Uterus (tissue), 4 donors: ENCODE measurements around the gene PPP1R3E. TPM values are rescaled to one million over a fixed set of nuclear protein-coding genes. Genes with fewer than 3 reads are reported as not detected.

ENCODE experiments used
- DNase-seq, 2 donors: peaks; one replicate each; pipeline ENCODE4 v3.0.0-alpha.2; 2019 to 2020
- H3K27ac ChIP-seq, 2 donors: fragments of 200-600 bp; sonication (generic); 1 replicate in 1 of 2; 2 replicates in 1 of 2; pipeline ENCODE4 v1.5.1; 2016 to 2018
- H3K27me3 ChIP-seq, 2 donors: fragments of 200-600 bp; sonication (generic); one replicate each; pipeline ENCODE4 v1.5.1; 2018 to 2019; ENCODE audit warnings: control low read depth in 1 of 2
- H3K36me3 ChIP-seq, 2 donors: fragments of 200-600 bp; sonication (generic); one replicate each; pipeline ENCODE4 v1.5.1; 2019; ENCODE audit warnings: control low read depth in 1 of 2
- H3K4me1 ChIP-seq, 2 donors: fragments of 200-600 bp; sonication (generic); one replicate each; pipeline ENCODE4 v1.5.1; 2018 to 2019; ENCODE audit warnings: control low read depth in 1 of 2
- H3K4me3 ChIP-seq, 2 donors: fragments of 200-600 bp; sonication (generic); 1 replicate in 1 of 2; 2 replicates in 1 of 2; pipeline ENCODE4 v1.5.1; 2018 to 2019; ENCODE audit warnings: mild to moderate bottlenecking in 1 of 2
- H3K9me3 ChIP-seq, 2 donors: fragments of 200-600 bp; sonication (generic); one replicate each; pipeline ENCODE4 v1.5.1; 2019; ENCODE audit warnings: control low read depth in 1 of 2
- POLR2A ChIP-seq, 2 donors: fragments of 450-650 bp; IDR thresholded peaks; one replicate each; pipeline ENCODE4 v1.6.1; 2016; ENCODE audit warnings: antibody characterized with exemption in 2 of 2, mild to moderate bottlenecking in 1 of 2, moderate library complexity in 1 of 2
- intact Hi-C: fragments of 100-400 bp; cut with DNase I; formaldehyde crosslinking; loops from one replicate; pipeline ENCODE4 v1.15.1; 2023; ENCODE audit warnings: low total_unique reads
- small RNA-seq: library from RNA; depleted of rRNA; stranded (forward); fragments of <200 nt; gene quantifications from one replicate; pipeline ENCODE3, GENCODE V24; 2016
- total RNA-seq, 4 donors: library from RNA; depleted of rRNA in 3 of 4; stranded (reverse); fragments of >200 nt in 3 of 4; gene quantifications; one replicate each; pipeline versions ENCODE4 v1.1.0 to v1.2.4, GENCODE V29; 2014 to 2023
- TF ChIP-seq, protein P1 (sequence below), 4 experiments: fragments of 200-600 bp in 2 of 4; fragments of 450-650 bp in 2 of 4; sonication (generic) in 2 of 4; IDR thresholded peaks; one replicate each; pipeline ENCODE4 v1.5.1; 2016 to 2019; ENCODE audit warnings: antibody characterized with exemption in 4 of 4, mild to moderate bottlenecking in 2 of 4, moderate library complexity in 1 of 4
- donor health status: DM: yes; HTN: yes; CAD: no.

The PPP1R3E gene
- total RNA-seq, 4 donors from 2014 or later, result 0.88 to 23.5 (median 6.5) TPM

DNA sequence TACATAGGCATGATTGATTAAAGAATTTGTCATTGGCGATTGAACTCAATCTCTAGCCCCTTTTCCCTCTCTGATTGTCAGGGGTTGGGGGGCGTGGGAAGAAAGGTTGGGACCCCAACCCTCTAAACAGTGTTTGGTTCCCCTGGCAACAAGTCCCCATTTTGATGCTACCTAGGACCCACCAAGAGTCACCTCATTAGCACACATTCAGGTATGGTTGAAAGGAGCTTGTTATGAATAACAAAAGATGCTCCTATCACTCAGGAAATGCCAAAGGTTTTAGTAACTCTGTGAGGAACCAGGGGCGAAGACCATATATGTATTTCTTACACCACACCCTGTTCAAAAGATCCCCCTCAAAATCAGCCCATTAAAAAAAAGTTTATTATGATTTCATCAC lies 50.7 kb downstream of the PPP1R3E start:
- Histone ChIP-seq H3K36me3 (no peaks in the 10 kb centered on the region), H3K27me3 (no peaks in the 10 kb centered on the region), H3K4me1 (no peaks in the 10 kb centered on the region), H3K9me3 (no peaks in the 10 kb centered on the region), H3K27ac (no peak overlapping the region), H3K4me3 (no peak overlapping the region)
- intact Hi-C loops, result no loop called here
- TF ChIP-seq, protein P1, sequence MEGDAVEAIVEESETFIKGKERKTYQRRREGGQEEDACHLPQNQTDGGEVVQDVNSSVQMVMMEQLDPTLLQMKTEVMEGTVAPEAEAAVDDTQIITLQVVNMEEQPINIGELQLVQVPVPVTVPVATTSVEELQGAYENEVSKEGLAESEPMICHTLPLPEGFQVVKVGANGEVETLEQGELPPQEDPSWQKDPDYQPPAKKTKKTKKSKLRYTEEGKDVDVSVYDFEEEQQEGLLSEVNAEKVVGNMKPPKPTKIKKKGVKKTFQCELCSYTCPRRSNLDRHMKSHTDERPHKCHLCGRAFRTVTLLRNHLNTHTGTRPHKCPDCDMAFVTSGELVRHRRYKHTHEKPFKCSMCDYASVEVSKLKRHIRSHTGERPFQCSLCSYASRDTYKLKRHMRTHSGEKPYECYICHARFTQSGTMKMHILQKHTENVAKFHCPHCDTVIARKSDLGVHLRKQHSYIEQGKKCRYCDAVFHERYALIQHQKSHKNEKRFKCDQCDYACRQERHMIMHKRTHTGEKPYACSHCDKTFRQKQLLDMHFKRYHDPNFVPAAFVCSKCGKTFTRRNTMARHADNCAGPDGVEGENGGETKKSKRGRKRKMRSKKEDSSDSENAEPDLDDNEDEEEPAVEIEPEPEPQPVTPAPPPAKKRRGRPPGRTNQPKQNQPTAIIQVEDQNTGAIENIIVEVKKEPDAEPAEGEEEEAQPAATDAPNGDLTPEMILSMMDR (IDR thresholded peaks at IDR 0.05), result no peak
- TF ChIP-seq POLR2A (IDR thresholded peaks at IDR 0.05), result no peak
- DNase-seq, result no peak

DNA sequence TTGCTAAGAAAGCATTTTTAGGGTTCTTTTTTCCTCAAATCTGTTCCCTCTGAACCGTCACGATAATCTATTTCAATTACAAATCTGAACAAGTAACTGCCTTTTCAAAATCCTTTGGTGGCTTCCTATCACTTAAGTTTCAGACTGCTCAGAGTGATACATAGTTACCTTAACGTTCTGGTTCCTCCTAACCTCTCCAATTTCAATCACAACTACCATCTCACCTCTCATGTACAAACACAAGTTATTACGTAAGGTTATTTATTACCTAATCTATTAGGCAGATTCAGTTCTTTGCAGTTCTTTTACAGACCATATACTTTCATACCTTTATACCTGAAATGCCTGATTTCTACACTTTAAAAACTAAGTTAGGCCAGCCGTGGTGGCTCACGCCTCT lies 52.8 kb downstream of the PPP1R3E start:
- no peaks in the 10 kb centered on the region for H3K36me3 ChIP-seq
- intact Hi-C loops, result no loop called here
- H3K4me3 ChIP-seq, result no peak overlapping the region
- no peaks in the 10 kb centered on the region for H3K9me3 ChIP-seq
- H3K4me1 ChIP-seq, result no peaks in the 10 kb centered on the region
- no peak overlapping the region for H3K27ac ChIP-seq
- no peaks in the 10 kb centered on the region for H3K27me3 ChIP-seq
- TF ChIP-seq, protein P1 (IDR thresholded peaks at IDR 0.05), result no peak
- no peak for TF ChIP-seq POLR2A (IDR thresholded peaks at IDR 0.05)
- no peak for DNase-seq

GRCh38 chr14:23248601-23249000 lies 54.1 kb downstream of the PPP1R3E start:
- Histone ChIP-seq H3K36me3 (no peaks in the 10 kb centered on the region), H3K4me3 (no peak overlapping the region), H3K27me3 (no peaks in the 10 kb centered on the region), H3K27ac (no peak overlapping the region), H3K4me1 (no peaks in the 10 kb centered on the region), H3K9me3 (no peaks in the 10 kb centered on the region)
- intact Hi-C loops, result no loop called here
- no peak for DNase-seq
- TF ChIP-seq, protein P1 (IDR thresholded peaks at IDR 0.05), result no peak
- TF ChIP-seq POLR2A (IDR thresholded peaks at IDR 0.05), result no peak

Small RNAs within 50 kb of the gene (small RNA-seq; reads per million reads assigned to genes)
- not detected for gene RNU6-1046P

Other genes starting within 250 kb of the PPP1R3E start
- 10 to 100 TPM in 3 of 4 donors, 1 to 10 TPM in 1; 6.5 to 18.0 (median 13.8) TPM for gene CDH24, start 245.3 kb downstream of the PPP1R3E start, total RNA-seq
- gene ACIN1, start 207.7 kb downstream of the PPP1R3E start, total RNA-seq, result 100 to 1,000 TPM in 2 of 4 donors, 10 to 100 TPM in 2; 52.3 to 194 (median 77.1) TPM
- 10 to 100 TPM; 12.3 to 41.6 (median 26.7) TPM for gene C14orf119, start 207.4 kb downstream of the PPP1R3E start, total RNA-seq
- not detected for gene CIROP, start 197.9 kb downstream of the PPP1R3E start, total RNA-seq
- gene CEBPE, start 183.6 kb downstream of the PPP1R3E start, total RNA-seq, result not detected
- 100 to 1,000 TPM in 1 of 4 donors, 10 to 100 TPM in 3; 15.9 to 152 (median 49.3) TPM for gene SLC7A8, start 119.2 kb downstream of the PPP1R3E start, total RNA-seq
- not detected for gene RNF212B, start 64.9 kb downstream of the PPP1R3E start, total RNA-seq
- gene HOMEZ, start 16.7 kb downstream of the PPP1R3E start, total RNA-seq, result 10 to 100 TPM in 2 of 4 donors, 1 to 10 TPM in 2; 5.1 to 26.2 (median 11.4) TPM
- 10 to 100 TPM; 16.7 to 57.6 (median 21.4) TPM for gene BCL2L2, start 4.0 kb upstream of the PPP1R3E start, total RNA-seq
- gene PABPN1, start 18.6 kb upstream of the PPP1R3E start, total RNA-seq, result 100 to 1,000 TPM in 1 of 4 donors, 10 to 100 TPM in 2, 1 to 10 TPM in 1; 8.5 to 174 (median 49.4) TPM
- 10 to 100 TPM; 30.6 to 49.4 (median 41.7) TPM for gene SLC22A17, start 50.0 kb upstream of the PPP1R3E start, total RNA-seq
- 10 to 100 TPM in 3 of 4 donors, 1 to 10 TPM in 1; 4.1 to 42.4 (median 21.7) TPM for gene EFS, start 62.3 kb upstream of the PPP1R3E start, total RNA-seq
- gene IL25, start 70.0 kb upstream of the PPP1R3E start, total RNA-seq, result not detected
- gene CMTM5, start 74.2 kb upstream of the PPP1R3E start, total RNA-seq, result 10 to 100 TPM in 1 of 4 donors, 1 to 10 TPM in 2, not detected in 1; 1.3 to 14.9 (median 6.5) TPM
- under 1 TPM in 1 of 4 donors, not detected in 3; 0.07 TPM for gene MYH6, start 105.4 kb upstream of the PPP1R3E start, total RNA-seq
- gene MYH7, start 132.8 kb upstream of the PPP1R3E start, total RNA-seq, result 1 to 10 TPM in 1 of 4 donors, not detected in 3; 1.6 TPM
- 10 to 100 TPM; 14.3 to 53.5 (median 38.9) TPM for gene NGDN, start 166.8 kb upstream of the PPP1R3E start, total RNA-seq
- 1 to 10 TPM in 1 of 4 donors, under 1 TPM in 1, not detected in 2; 0.35 to 1.7 TPM for gene ZFHX2, start 248.9 kb upstream of the PPP1R3E start, total RNA-seq